ENCODE measurements around the gene GNAT1.

GNAT1 gene

GRCh38 chr3:50181985-50182384 lies 9.4 kb upstream of the GNAT1 start:
- no peak for DNase-seq (ENCODE audit: low spot score)

DNA sequence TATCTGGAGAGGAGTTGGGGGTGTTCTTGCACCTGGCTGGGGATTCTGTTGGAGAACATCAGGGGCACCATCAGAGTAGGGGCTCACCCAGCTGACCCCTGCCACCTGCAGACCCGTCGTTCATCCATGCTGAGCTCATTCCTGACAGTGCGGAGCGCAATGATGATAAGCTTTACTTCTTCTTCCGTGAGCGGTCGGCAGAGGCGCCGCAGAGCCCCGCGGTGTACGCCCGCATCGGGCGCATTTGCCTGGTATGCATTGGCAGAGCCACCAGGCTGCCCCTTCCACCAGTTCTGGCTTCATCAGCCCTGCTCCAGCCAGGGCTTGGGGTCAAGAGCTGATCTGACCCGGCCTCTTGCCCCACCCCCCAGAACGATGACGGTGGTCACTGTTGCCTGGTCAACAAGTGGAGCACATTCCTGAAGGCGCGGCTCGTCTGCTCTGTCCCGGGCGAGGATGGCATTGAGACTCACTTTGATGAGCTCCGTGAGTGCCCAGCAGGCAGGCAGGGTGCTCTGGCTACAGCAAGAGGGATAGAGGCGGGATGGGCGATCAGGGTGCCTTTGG lies 8.8 kb upstream of the GNAT1 start:
- DNase-seq (ENCODE audit: low spot score) = no peak

DNA sequence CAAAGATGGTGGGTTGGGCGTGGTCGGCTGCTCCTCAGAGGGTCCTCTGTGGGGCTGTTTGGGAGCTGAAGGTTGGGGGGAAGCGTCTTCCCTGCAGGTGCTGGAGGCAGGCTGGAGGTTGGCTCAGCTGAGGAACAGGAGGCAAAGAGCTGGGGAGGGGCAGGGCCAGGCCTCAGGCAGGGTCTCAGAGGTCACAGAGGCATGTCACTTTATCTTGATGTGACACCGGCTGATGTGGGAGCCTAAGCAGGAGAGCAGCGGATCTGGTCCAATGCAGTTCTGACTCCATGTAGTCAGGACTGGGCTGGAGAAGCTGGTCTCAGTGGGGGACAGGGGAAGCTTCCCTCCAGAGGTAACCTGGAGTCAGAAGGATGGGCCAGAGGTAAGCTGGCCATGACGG lies 7.7 kb upstream of the GNAT1 start:
- no peak for DNase-seq (ENCODE audit: low spot score)

GRCh38 chr3:50184242-50184978 lies 7.0 kb upstream of the GNAT1 start:
- no peak for DNase-seq (ENCODE audit: low spot score)

- no peak for DNase-seq (ENCODE audit: low spot score)
Observed at GRCh38 chr3:50185230-50185629, 6.2 kb upstream of the GNAT1 start.

- no peak for DNase-seq (ENCODE audit: low spot score)
Observed at GRCh38 chr3:50186096-50186495, 5.3 kb upstream of the GNAT1 start.

GRCh38 chr3:50187750-50188149 lies 3.7 kb upstream of the GNAT1 start:
- DNase-seq (ENCODE audit: low spot score) = no peak

- DNase-seq (ENCODE audit: low spot score) = peak; percentile 43
Observed at GRCh38 chr3:50189274-50189673, 2.1 kb upstream of the GNAT1 start.

GRCh38 chr3:50189989-50190388 lies 1.4 kb upstream of the GNAT1 start:
- DNase-seq (ENCODE audit: low spot score) = no peak

DNA sequence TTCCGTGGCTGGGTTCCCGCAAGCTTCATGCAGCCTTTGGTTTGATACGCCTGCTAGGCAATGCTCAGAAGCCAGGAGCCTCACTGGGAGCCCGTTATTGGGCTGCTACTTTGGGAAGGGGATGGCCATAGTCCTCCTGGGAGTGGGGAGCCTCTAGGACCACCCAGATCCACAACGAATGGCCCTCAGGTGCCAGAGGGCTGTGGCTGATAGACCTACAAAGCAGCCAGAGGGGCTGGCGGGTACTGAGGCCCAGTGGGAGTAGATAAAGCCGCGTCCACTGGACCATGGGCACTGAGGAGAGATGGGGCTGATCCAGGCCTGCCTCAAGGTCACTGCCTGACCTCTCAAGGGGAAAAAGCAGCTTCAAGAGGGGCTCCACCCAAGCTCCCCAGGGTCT lies 714 bp downstream of the GNAT1 start:
- DNase-seq (ENCODE audit: low spot score) = no peak

GRCh38 chr3:50192689-50193141 lies 1.3 kb downstream of the GNAT1 start:
- peak; percentile 85 for DNase-seq (ENCODE audit: low spot score)

DNA sequence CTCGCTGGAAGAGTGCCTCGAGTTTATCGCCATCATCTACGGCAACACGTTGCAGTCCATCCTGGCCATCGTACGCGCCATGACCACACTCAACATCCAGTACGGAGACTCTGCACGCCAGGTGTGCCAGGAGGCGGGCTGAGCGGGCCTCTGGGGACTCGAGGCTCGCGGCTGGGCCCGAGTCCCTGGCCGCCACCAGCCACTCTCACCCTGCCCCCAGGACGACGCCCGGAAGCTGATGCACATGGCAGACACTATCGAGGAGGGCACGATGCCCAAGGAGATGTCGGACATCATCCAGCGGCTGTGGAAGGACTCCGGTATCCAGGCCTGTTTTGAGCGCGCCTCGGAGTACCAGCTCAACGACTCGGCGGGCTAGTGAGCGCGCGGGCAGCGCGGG lies 1.9 kb downstream of the GNAT1 start:
- DNase-seq (ENCODE audit: low spot score) = no peak

DNA sequence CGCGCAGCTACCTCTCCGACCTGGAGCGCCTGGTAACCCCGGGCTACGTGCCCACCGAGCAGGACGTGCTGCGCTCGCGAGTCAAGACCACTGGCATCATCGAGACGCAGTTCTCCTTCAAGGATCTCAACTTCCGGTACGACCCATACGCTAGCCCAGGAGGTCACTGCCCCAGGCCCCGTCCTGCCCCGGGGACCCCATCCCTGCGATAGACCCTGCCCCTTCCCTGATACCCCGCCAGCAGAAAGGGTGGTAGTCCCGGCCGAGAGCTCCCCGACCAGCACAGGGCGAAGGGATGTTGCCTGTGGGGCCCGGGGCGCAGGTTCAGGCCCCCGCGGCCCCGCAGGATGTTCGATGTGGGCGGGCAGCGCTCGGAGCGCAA lies 2.3 kb downstream of the GNAT1 start:
- no peak for DNase-seq (ENCODE audit: low spot score)

DNA sequence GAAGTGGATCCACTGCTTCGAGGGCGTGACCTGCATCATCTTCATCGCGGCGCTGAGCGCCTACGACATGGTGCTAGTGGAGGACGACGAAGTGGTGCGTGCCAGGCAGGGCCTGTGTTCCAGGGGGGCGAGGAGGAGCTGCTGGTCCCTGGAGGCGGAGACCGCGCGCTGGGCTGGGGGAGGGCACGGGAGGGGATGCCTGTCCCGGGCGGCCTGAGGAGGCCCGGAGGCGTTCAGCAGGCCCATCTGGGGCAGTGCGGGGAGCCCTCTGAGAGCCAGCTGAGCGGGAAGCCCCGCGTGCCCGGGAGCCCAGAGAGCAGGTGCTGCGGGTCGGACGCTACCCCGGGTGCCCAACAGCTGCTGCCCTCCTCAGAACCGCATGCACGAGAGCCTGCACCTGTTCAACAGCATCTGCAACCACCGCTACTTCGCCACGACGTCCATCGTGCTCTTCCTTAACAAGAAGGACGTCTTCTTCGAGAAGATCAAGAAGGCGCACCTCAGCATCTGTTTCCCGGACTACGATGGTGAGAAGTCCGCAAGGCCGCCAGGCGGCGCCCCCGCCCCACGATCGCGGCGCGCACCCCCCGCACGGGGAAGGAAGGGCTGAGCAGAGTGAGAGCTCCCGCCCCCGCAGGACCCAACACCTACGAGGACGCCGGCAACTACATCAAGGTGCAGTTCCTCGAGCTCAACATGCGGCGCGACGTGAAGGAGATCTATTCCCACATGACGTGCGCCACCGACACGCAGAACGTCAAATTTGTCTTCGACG lies 2.9 kb downstream of the GNAT1 start:
- DNase-seq (ENCODE audit: low spot score) = peak; percentile 86

- peak; percentile 78 for DNase-seq (ENCODE audit: low spot score)
Observed at GRCh38 chr3:50194903-50195500, 3.6 kb downstream of the GNAT1 start.

- no peak for DNase-seq (ENCODE audit: low spot score)
Observed at GRCh38 chr3:50195501-50196252, 4.3 kb downstream of the GNAT1 start.

DNA sequence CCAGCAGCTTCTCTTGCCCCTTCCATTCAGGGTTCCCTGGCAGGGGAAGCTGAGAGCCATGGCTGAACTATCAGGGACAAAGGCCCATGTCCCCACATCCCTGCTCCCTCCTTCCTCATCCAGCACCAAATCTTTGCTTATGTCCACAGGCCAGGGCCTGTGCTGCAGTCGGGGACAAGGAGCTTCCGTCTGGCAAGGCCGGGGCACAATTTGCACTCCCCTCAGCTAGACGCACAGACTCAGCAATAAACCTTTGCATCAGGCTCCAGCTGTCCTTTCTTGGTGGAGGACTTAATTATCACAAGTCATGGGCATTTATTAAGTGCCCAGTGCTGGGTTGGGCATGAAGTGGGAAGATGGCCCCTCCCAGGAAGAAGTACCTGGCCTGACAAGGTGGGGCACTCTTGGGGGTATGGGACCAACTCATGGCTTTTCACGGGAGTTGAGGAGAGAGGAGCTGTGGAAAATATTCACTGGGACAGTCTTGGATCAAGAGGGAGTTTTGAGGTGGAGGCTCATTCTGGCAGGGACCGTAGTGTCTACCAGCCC lies 4.9 kb downstream of the GNAT1 start:
- no peak for DNase-seq (ENCODE audit: low spot score)

DNA sequence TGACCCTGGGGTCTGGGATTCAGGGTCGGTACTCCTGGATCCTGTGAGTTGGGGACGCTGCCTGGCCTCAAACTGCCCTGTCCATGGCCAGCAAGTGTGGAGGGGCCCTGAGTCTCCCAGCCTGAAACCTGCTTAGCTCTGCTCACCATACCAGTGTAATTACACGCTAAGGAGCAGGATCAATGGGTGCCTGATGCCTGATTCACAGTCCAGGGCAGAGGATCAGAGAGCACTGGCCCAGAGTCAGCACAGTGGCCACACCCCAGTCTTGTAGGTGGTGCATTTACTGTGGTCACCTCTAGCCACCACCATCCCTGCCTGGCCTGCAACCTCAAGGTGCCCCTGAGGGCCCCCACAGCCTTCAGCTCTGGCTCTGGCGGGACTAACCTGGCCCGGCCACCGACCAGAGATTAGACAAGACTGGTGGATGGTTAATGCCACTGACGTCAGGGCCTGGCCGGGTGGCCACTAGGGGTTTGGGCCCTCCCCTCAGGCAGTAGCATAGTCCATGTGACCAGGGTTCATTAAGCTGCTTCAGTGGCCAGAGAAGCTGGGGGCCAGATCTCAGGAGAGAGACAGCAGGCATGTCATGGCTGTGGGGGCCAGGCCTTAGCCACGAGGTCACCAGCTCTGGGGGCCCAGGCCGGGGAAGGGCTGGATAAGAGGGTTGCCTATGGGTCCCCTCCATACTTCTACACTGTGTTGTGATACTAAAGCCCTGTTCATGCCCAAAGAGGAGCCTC lies 10.3 kb downstream of the GNAT1 start:
- no peak for DNase-seq (ENCODE audit: low spot score)

GRCh38 chr3:50202353-50203112 lies 11.1 kb downstream of the GNAT1 start:
- DNase-seq (ENCODE audit: low spot score) = no peak

DNA sequence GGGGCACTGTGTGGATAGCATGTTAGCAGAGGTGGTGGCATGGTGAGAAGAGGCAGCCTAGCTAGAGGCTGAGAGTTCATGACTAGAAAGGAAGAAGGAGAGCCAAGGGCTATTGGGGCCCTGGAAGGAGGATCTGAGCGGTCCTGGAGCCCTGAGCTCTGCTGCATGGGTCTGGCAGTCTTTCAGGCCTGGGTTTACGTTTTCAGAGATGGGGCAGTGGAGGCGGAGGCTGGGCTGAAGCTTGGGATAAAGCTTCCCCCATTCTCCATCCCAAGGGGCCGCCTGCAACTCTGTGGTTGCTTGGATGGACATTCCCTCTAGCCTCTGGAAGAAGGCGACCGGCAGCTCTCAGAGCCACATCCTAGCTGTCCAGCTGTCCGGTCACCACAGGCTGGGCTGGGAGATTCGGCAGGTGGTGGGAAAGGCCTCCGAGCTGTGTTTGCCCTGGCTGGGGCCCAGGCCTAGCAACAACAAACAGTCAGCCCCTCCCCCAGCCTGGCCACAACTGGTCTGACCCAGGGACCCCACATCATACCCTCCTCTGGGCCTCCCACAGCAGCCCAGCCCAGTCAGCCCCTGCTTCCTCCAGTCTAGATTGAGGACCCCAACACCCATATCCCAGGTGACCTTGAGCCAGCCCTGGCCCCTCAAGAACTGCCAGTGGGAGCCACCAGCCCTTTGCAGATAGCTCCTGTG lies 11.9 kb downstream of the GNAT1 start:
- DNase-seq (ENCODE audit: low spot score) = no peak
